Brain microvascular endothelial cell (primary cell): Measurements from ENCODE around the gene GTPBP2.
A peak's percentile ranks its signal among the peaks of the same experiment; 100 is the strongest.
"Not testable (repeated sequence)": the region's sequence is repeated elsewhere in the genome, so short reads cannot be mapped to it uniquely, and the experiment has no call there.

Experiments used
- DNase-seq: peaks from one replicate; pipeline ENCODE4 v3.0.0-alpha.2; 2020
- H3K27ac ChIP-seq: fragments of 250-450 bp; sonication (Bioruptor Pico); 2 replicates; pipeline ENCODE4 v1.5.1; 2020; ENCODE audit warnings: mild to moderate bottlenecking, moderate library complexity
- H3K27me3 ChIP-seq: fragments of 250-450 bp; sonication (Bioruptor Pico); replicated peaks from 2 replicates; pipeline ENCODE4 v1.5.1; 2020; ENCODE audit warnings: mild to moderate bottlenecking
- H3K36me3 ChIP-seq: fragments of 250-450 bp; sonication (Bioruptor Pico); replicated peaks from 2 replicates; pipeline ENCODE4 v1.5.1; 2020; ENCODE audit warnings: mild to moderate bottlenecking
- H3K4me3 ChIP-seq: 2 replicates; pipeline ENCODE4 v1.5.1; 2011; ENCODE audit warnings: low read depth, mild to moderate bottlenecking, control low read depth, low read length, moderate library complexity
- in situ Hi-C: cut with HindIII; loops from 2 replicates; pipeline ENCODE4 v1.10.0; 2017; ENCODE audit warnings: low sequenced_read_pairs, low pct_ligation_motif_present
- TF ChIP-seq, protein P1 (sequence below): IDR thresholded peaks from 2 replicates; pipeline ENCODE4 v1.5.1; 2011; ENCODE audit warnings: low read depth, mild to moderate bottlenecking, moderate library complexity, low read length, control low read depth, inconsistent platforms; ENCODE audit errors: missing control alignments

The GTPBP2 gene

GRCh38 chr6:43669050-43669921 is 40.2 kb upstream of the GTPBP2 start:
- no peak overlapping the region for H3K4me3 ChIP-seq
- DNase-seq = no peak
- in situ Hi-C loops = no loop called here
- H3K36me3 ChIP-seq = peaks cover 10% of the 10 kb centered on the region
- no peaks in the 10 kb centered on the region for H3K27me3 ChIP-seq
- no peak overlapping the region for H3K27ac ChIP-seq
- TF ChIP-seq, protein P1, sequence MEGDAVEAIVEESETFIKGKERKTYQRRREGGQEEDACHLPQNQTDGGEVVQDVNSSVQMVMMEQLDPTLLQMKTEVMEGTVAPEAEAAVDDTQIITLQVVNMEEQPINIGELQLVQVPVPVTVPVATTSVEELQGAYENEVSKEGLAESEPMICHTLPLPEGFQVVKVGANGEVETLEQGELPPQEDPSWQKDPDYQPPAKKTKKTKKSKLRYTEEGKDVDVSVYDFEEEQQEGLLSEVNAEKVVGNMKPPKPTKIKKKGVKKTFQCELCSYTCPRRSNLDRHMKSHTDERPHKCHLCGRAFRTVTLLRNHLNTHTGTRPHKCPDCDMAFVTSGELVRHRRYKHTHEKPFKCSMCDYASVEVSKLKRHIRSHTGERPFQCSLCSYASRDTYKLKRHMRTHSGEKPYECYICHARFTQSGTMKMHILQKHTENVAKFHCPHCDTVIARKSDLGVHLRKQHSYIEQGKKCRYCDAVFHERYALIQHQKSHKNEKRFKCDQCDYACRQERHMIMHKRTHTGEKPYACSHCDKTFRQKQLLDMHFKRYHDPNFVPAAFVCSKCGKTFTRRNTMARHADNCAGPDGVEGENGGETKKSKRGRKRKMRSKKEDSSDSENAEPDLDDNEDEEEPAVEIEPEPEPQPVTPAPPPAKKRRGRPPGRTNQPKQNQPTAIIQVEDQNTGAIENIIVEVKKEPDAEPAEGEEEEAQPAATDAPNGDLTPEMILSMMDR = no peak

DNA sequence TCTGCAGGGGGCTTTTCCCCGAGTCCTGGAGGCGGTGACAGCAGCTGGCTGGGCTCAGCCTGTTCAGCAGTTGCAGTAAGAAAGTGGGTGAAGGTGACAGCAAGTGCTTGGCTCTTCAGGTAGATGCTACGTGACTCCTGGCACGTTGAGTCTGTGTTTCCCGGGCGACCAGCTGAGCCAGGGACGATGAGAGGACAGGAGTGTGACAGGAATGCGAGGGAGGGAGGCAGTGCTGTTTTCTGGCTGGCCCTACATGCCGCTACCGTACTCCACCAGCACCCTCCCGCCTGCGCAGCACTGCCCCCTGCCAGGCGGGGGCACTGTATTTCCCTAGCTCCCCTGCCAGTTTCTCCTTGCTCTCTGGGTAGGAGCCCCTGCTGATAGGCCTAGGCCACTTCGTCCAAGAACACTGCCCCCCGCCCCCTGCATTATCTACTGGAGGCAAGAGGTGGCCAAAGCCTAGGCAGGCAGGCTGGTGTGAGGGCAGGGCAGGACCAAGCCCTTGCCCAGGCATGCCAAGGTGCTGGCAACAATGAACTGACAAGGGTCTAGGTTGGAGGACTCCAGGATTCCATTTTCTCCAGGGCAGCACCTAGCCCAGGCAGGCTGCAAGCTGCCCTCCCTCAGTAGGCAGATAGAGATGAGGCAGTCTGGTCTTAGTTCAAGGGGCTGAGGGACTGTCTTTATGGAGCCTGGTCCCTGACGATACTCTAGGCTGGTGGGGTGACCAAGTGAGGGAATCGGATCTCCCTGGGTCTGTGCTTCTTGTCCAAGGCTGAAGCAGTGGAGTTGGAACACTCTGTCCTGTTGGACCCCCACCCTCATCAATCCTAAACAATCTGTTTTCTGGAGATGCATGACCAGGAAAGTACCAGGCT is 39.3 kb upstream of the GTPBP2 start:
- no peak overlapping the region for H3K27ac ChIP-seq
- in situ Hi-C loops = no loop called here
- H3K4me3 ChIP-seq = no peak overlapping the region
- TF ChIP-seq, protein P1 = peak; percentile 80
- H3K27me3 ChIP-seq = no peaks in the 10 kb centered on the region
- peak; percentile 14 for DNase-seq
- H3K36me3 ChIP-seq = peaks cover 9% of the 10 kb centered on the region

GRCh38 chr6:43667245-43668150 is 38.4 kb upstream of the GTPBP2 start:
- Histone ChIP-seq H3K27me3 (no peaks in the 10 kb centered on the region), H3K27ac (no peak overlapping the region), H3K36me3 (peaks cover 9% of the 10 kb centered on the region), H3K4me3 (no peak overlapping the region)
- in situ Hi-C loops = no loop called here
- DNase-seq = peak; percentile 63
- TF ChIP-seq, protein P1 = peak; percentile 98

GRCh38 chr6:43666196-43666920 is 37.3 kb upstream of the GTPBP2 start:
- in situ Hi-C loops = no loop called here
- H3K4me3 ChIP-seq = no peak overlapping the region
- DNase-seq = no peak
- no peak overlapping the region for H3K27ac ChIP-seq
- H3K36me3 ChIP-seq = peaks cover 5% of the 10 kb centered on the region
- no peaks in the 10 kb centered on the region for H3K27me3 ChIP-seq
- TF ChIP-seq, protein P1 = no peak

DNA sequence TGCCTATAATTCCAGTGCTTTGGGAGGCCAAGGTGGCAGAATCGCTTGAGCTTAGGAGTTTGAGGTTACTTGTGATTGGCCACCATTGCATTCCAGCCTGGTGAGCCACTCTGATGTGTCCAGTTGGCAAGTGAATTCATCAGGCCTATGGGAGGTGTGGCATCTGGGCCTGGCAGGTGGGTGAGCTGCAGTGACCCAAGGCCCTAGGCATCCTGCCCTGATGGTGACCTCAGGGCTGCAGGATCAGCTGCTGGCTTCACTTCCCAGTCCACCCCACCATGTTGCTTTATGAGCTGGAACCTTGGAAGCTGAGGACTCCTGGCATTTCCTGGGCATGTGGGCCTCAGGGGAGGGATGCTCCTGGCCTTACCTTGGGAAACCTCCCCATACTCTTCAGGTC is 36.3 kb upstream of the GTPBP2 start:
- TF ChIP-seq, protein P1 = no peak
- no peak for DNase-seq
- in situ Hi-C loops = no loop called here
- Histone ChIP-seq H3K4me3 (no peak overlapping the region), H3K36me3 (no peaks in the 10 kb centered on the region), H3K27ac (no peak overlapping the region), H3K27me3 (no peaks in the 10 kb centered on the region)

DNA sequence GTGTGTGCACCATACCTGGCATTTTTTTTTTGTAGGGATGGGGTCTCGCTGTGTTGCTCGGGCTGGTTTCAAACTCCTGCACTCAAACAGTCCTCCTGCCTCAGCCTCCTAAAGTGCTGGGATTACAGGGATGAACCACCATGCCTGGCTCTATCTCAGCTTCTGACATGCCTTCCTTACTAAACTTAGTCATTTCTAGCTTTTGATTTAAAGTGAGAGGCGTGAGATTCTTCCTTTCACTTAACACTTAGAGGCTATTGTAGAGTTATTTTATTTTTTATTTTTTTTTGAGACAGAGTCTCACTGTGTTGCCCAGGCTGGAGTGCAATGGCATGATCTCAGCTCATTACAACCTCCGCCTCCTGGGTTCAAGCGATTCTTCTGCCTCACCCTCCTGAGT is 33.9 kb upstream of the GTPBP2 start:
- H3K27ac ChIP-seq, H3K36me3 ChIP-seq, H3K4me3 ChIP-seq, H3K27me3 ChIP-seq, in situ Hi-C loops, DNase-seq: not testable (repeated sequence)
